Karpas-422 (cell line): ENCODE results near the gene DENND1B. TPM values are rescaled to one million over a fixed set of nuclear protein-coding genes. Genes with fewer than 3 reads are reported as not detected.

Experiments used
- DNase-seq: peaks from one replicate; pipeline ENCODE4 v3.0.0-alpha.2; 2015
- H2AFZ ChIP-seq: fragments of 200-600 bp; sonication (generic); 2 replicates; pipeline ENCODE4 v1.6.1; 2014; ENCODE audit warnings: antibody characterized with exemption, low read length, mixed read lengths
- H3K27ac ChIP-seq: fragments of 200-600 bp; sonication (generic); 2 replicates; pipeline ENCODE4 v1.5.1; 2014; ENCODE audit warnings: mild to moderate bottlenecking, low read length, moderate library complexity
- H3K27me3 ChIP-seq: fragments of 200-600 bp; sonication (generic); 2 replicates; pipeline ENCODE4 v1.6.1; 2014; ENCODE audit warnings: low read length, mixed read lengths
- H3K36me3 ChIP-seq: fragments of 200-600 bp; sonication (generic); 2 replicates; pipeline ENCODE4 v1.6.1; 2014; ENCODE audit warnings: low read length, mixed read lengths; ENCODE audit not compliant: insufficient read depth
- H3K4me1 ChIP-seq: fragments of 200-600 bp; sonication (generic); 2 replicates; pipeline ENCODE4 v1.6.1; 2014; ENCODE audit warnings: mild to moderate bottlenecking, low read length, mixed read lengths
- H3K4me2 ChIP-seq: fragments of 200-600 bp; sonication (generic); 2 replicates; pipeline ENCODE4 v1.6.1; 2014; ENCODE audit warnings: low read length, low read depth, mild to moderate bottlenecking; ENCODE audit not compliant: poor library complexity, severe bottlenecking
- H3K4me3 ChIP-seq: fragments of 200-600 bp; sonication (generic); 2 replicates; pipeline ENCODE4 v1.5.1; 2014; ENCODE audit warnings: mild to moderate bottlenecking, antibody characterized with exemption, low read length, mixed read lengths
- H3K79me2 ChIP-seq: fragments of 200-600 bp; sonication (generic); 2 replicates; pipeline ENCODE4 v1.6.1; 2014; ENCODE audit warnings: mild to moderate bottlenecking, low read length, mixed read lengths
- H3K9ac ChIP-seq: fragments of 200-600 bp; sonication (generic); 2 replicates; pipeline ENCODE4 v1.6.0; 2014; ENCODE audit warnings: low read length
- H3K9me2 ChIP-seq: fragments of 200-600 bp; sonication (generic), shearing (Covaris generic); replicated peaks from 2 replicates; pipeline ENCODE4 v1.6.0; 2014; ENCODE audit warnings: mild to moderate bottlenecking, low read length, moderate library complexity; ENCODE audit not compliant: insufficient read depth
- H3K9me3 ChIP-seq: fragments of 300-700, 200-600 bp; sonication (generic); 2 replicates; pipeline ENCODE4 v1.6.1; 2014; ENCODE audit warnings: low read length, mixed read lengths
- H4K20me1 ChIP-seq: fragments of 200-600 bp; sonication (generic); 2 replicates; pipeline ENCODE4 v1.6.1; 2014; ENCODE audit warnings: mild to moderate bottlenecking, antibody characterized with exemption, low read length, low read depth; ENCODE audit not compliant: insufficient read depth
- total RNA-seq: library from RNA; depleted of rRNA; stranded (reverse); fragments of >200 nt; shearing (Covaris generic); gene quantifications from 2 replicates; pipeline ENCODE4 v1.2.3, GENCODE V29; 2014; ENCODE audit warnings: low replicate concordance

DENND1B gene
- total RNA-seq, 1 experiment from 2014 or later = 36.0 TPM

GRCh38 chr1:197779921-197780320 lies 4.6 kb upstream of the DENND1B start:
- H3K79me2 ChIP-seq = no peaks in the 10 kb centered on the region
- H2AFZ ChIP-seq = no peak overlapping the region
- no peak for DNase-seq
- H4K20me1 ChIP-seq = no peaks in the 10 kb centered on the region
- no peak overlapping the region for H3K4me3 ChIP-seq
- peaks cover 35% of the 10 kb centered on the region for H3K4me1 ChIP-seq
- H3K9ac ChIP-seq = no peak overlapping the region
- no peaks in the 10 kb centered on the region for H3K27me3 ChIP-seq
- H3K4me2 ChIP-seq = no peak overlapping the region
- H3K9me3 ChIP-seq = no peaks in the 10 kb centered on the region
- H3K36me3 ChIP-seq = no peaks in the 10 kb centered on the region
- H3K27ac ChIP-seq = no peak overlapping the region
- no peaks in the 10 kb centered on the region for H3K9me2 ChIP-seq

- H4K20me1 ChIP-seq = no peaks in the 10 kb centered on the region
- 0 out of 2 replicates have a peak overlapping the region, but pooled peaks have one; percentile 5 for H3K4me3 ChIP-seq
- H3K9me3 ChIP-seq = no peaks in the 10 kb centered on the region
- H3K4me2 ChIP-seq = peak overlapping the region; percentile 38
- H3K27me3 ChIP-seq = no peaks in the 10 kb centered on the region
- H3K36me3 ChIP-seq = no peaks in the 10 kb centered on the region
- DNase-seq = no peak
- H3K9ac ChIP-seq = no peak overlapping the region
- H3K27ac ChIP-seq = no peak overlapping the region
- H2AFZ ChIP-seq = 0 out of 2 replicates have a peak overlapping the region, but pooled peaks have one; percentile 10
- peaks cover 11% of the 10 kb centered on the region for H3K79me2 ChIP-seq
- H3K9me2 ChIP-seq = no peaks in the 10 kb centered on the region
- H3K4me1 ChIP-seq = peaks cover 44% of the 10 kb centered on the region
Observed at GRCh38 chr1:197778366-197778945, 3.2 kb upstream of the DENND1B start.

- Histone ChIP-seq H3K79me2 (peaks cover 30% of the 10 kb centered on the region), H4K20me1 (no peaks in the 10 kb centered on the region), H3K4me1 (peaks cover 61% of the 10 kb centered on the region), H2AFZ (peak overlapping the region; percentile 76; the same call in 1 of the 2 replicates), H3K9me3 (no peaks in the 10 kb centered on the region), H3K27me3 (no peaks in the 10 kb centered on the region), H3K9me2 (no peaks in the 10 kb centered on the region), H3K4me3 (no peak overlapping the region), H3K4me2 (no peak overlapping the region), H3K9ac (peak overlapping the region; percentile 81), H3K27ac (peak overlapping the region; percentile 67), H3K36me3 (no peaks in the 10 kb centered on the region)
- DNase-seq = no peak
Observed at GRCh38 chr1:197776351-197777105, 1.2 kb upstream of the DENND1B start.

GRCh38 chr1:197774466-197775281 lies 606 bp downstream of the DENND1B start:
- Histone ChIP-seq H4K20me1 (no peaks in the 10 kb centered on the region), H3K27me3 (no peaks in the 10 kb centered on the region), H3K4me1 (peaks cover 65% of the 10 kb centered on the region), H3K4me3 (peak overlapping the region; percentile 83), H3K27ac (peak overlapping the region; percentile 67), H3K36me3 (0 out of 2 replicates have a peak, but pooled peaks cover 4% of the 10 kb centered on the region), H3K79me2 (peaks cover 43% of the 10 kb centered on the region), H3K9me2 (no peaks in the 10 kb centered on the region), H3K9me3 (no peaks in the 10 kb centered on the region), H3K9ac (peak overlapping the region; percentile 81), H3K4me2 (peak overlapping the region; percentile 91), H2AFZ (peak overlapping the region; percentile 76)
- DNase-seq = peak; percentile 73

- Histone ChIP-seq H3K9me3 (no peaks in the 10 kb centered on the region), H3K9ac (peak overlapping the region; percentile 81), H3K9me2 (no peaks in the 10 kb centered on the region), H4K20me1 (no peaks in the 10 kb centered on the region), H3K27me3 (no peaks in the 10 kb centered on the region), H3K27ac (peak overlapping the region; percentile 67), H3K4me1 (peaks cover 72% of the 10 kb centered on the region), H3K4me3 (peak overlapping the region; percentile 83), H2AFZ (no peak overlapping the region), H3K79me2 (peaks cover 51% of the 10 kb centered on the region), H3K4me2 (peak overlapping the region; percentile 91), H3K36me3 (0 out of 2 replicates have a peak, but pooled peaks cover 4% of the 10 kb centered on the region)
- peak; percentile 49 for DNase-seq
Observed at GRCh38 chr1:197773856-197774255, 1.4 kb downstream of the DENND1B start.

GRCh38 chr1:197771904-197772556 lies 3.2 kb downstream of the DENND1B start:
- peaks cover 69% of the 10 kb centered on the region for H3K79me2 ChIP-seq

GRCh38 chr1:197771386-197771785 lies 3.9 kb downstream of the DENND1B start:
- no peak overlapping the region for H2AFZ ChIP-seq
- H3K9me3 ChIP-seq = no peaks in the 10 kb centered on the region
- no peak overlapping the region for H3K9ac ChIP-seq
- H3K4me2 ChIP-seq = no peak overlapping the region
- peaks cover 59% of the 10 kb centered on the region for H3K4me1 ChIP-seq
- H3K79me2 ChIP-seq = peaks cover 74% of the 10 kb centered on the region
- no peaks in the 10 kb centered on the region for H4K20me1 ChIP-seq
- 0 out of 2 replicates have a peak, but pooled peaks cover 7% of the 10 kb centered on the region for H3K36me3 ChIP-seq
- H3K27ac ChIP-seq = no peak overlapping the region
- no peaks in the 10 kb centered on the region for H3K9me2 ChIP-seq
- no peak for DNase-seq
- H3K4me3 ChIP-seq = no peak overlapping the region
- no peaks in the 10 kb centered on the region for H3K27me3 ChIP-seq

More at GRCh38 chr1:197771904-197772556, 3.2 kb downstream of the DENND1B start:
- H3K9me2 ChIP-seq = no peaks in the 10 kb centered on the region
- H3K4me2 ChIP-seq = no peak overlapping the region
- no peak for DNase-seq
- H3K9me3 ChIP-seq = no peaks in the 10 kb centered on the region
- no peak overlapping the region for H3K27ac ChIP-seq
- 0 out of 2 replicates have a peak, but pooled peaks cover 7% of the 10 kb centered on the region for H3K36me3 ChIP-seq
- H3K27me3 ChIP-seq = no peaks in the 10 kb centered on the region
- no peak overlapping the region for H3K9ac ChIP-seq
- H2AFZ ChIP-seq = no peak overlapping the region
- H4K20me1 ChIP-seq = no peaks in the 10 kb centered on the region
- peaks cover 66% of the 10 kb centered on the region for H3K4me1 ChIP-seq
- no peak overlapping the region for H3K4me3 ChIP-seq
